22Rv1 (cell line): ENCODE measurements around the gene GPRC5C.
"Not testable (repeated sequence)": the region's sequence is repeated elsewhere in the genome, so short reads cannot be mapped to it uniquely, and the experiment has no call there.

Experiments used
- H3K27ac ChIP-seq: fragments of 450-650 bp; 2 replicates; pipeline ENCODE4 v1.5.1; 2017
- CTCF ChIP-seq: fragments of 450-650 bp; IDR thresholded peaks from 2 replicates; pipeline ENCODE4 v1.5.1; 2017; ENCODE audit warnings: mild to moderate bottlenecking
- ZFX ChIP-seq: fragments of 450-650 bp; IDR thresholded peaks from 2 replicates; pipeline ENCODE4 v1.6.1; 2017; ENCODE audit warnings: antibody characterized with exemption, borderline replicate concordance

Gene GPRC5C

GRCh38 chr17:74394977-74395376, 36.9 kb upstream of the GPRC5C start:
- no peak for TF ChIP-seq ZFX
- TF ChIP-seq CTCF: no peak
- H3K27ac ChIP-seq: no peak overlapping the region

- TF ChIP-seq ZFX: no peak
- TF ChIP-seq CTCF: no peak
- no peak overlapping the region for H3K27ac ChIP-seq
Observed at GRCh38 chr17:74396567-74396966, 35.3 kb upstream of the GPRC5C start.

GRCh38 chr17:74402048-74402447, 29.8 kb upstream of the GPRC5C start:
- H3K27ac ChIP-seq: no peak overlapping the region
- no peak for TF ChIP-seq CTCF
- no peak for TF ChIP-seq ZFX

- no peak overlapping the region for H3K27ac ChIP-seq
- TF ChIP-seq CTCF (no peak), ZFX (no peak)
Observed at GRCh38 chr17:74403512-74404137, 28.3 kb upstream of the GPRC5C start.

GRCh38 chr17:74404218-74404617, 27.7 kb upstream of the GPRC5C start:
- H3K27ac ChIP-seq: no peak overlapping the region
- no peak for TF ChIP-seq CTCF
- TF ChIP-seq ZFX: no peak

GRCh38 chr17:74404789-74405188, 27.1 kb upstream of the GPRC5C start:
- no peak overlapping the region for H3K27ac ChIP-seq
- no peak for TF ChIP-seq CTCF
- no peak for TF ChIP-seq ZFX

GRCh38 chr17:74405311-74405710, 26.6 kb upstream of the GPRC5C start:
- H3K27ac ChIP-seq: not testable (repeated sequence)

GRCh38 chr17:74407384-74407783, 24.5 kb upstream of the GPRC5C start:
- no peak overlapping the region for H3K27ac ChIP-seq
- TF ChIP-seq CTCF: no peak
- TF ChIP-seq ZFX: no peak
